ENCODE results near the gene NUPR1.
"Not testable (repeated sequence)": the region's sequence is repeated elsewhere in the genome, so short reads cannot be mapped to it uniquely, and the experiment has no call there.

Gene NUPR1

GRCh38 chr16:28529124-28529523 lies 9.7 kb downstream of the NUPR1 start:
- no peak overlapping the region for H3K27ac ChIP-seq
- no peak overlapping the region for H3K4me3 ChIP-seq

- Histone ChIP-seq H3K4me3 (no peak overlapping the region), H3K27ac (no peak overlapping the region)
Observed at GRCh38 chr16:28528463-28528867, 10.3 kb downstream of the NUPR1 start.

- no peak overlapping the region for H3K27ac ChIP-seq
- no peak overlapping the region for H3K4me3 ChIP-seq
Observed at GRCh38 chr16:28527985-28528384, 10.8 kb downstream of the NUPR1 start.

- not testable (repeated sequence) for H3K4me3 ChIP-seq, H3K27ac ChIP-seq
Observed at GRCh38 chr16:28527100-28527785, 11.5 kb downstream of the NUPR1 start.

- no peak overlapping the region for H3K27ac ChIP-seq
- H3K4me3 ChIP-seq, result no peak overlapping the region
Observed at GRCh38 chr16:28526201-28527099, 12.3 kb downstream of the NUPR1 start.

GRCh38 chr16:28524681-28525171 lies 14.0 kb downstream of the NUPR1 start:
- H3K27ac ChIP-seq, result no peak overlapping the region
- H3K4me3 ChIP-seq, result no peak overlapping the region

GRCh38 chr16:28522792-28523191 lies 16.0 kb downstream of the NUPR1 start:
- no peak overlapping the region for H3K27ac ChIP-seq
- H3K4me3 ChIP-seq, result no peak overlapping the region

- no peak overlapping the region for H3K27ac ChIP-seq
- no peak overlapping the region for H3K4me3 ChIP-seq
Observed at GRCh38 chr16:28521436-28521835, 17.3 kb downstream of the NUPR1 start.

GRCh38 chr16:28520672-28521071 lies 18.1 kb downstream of the NUPR1 start:
- Histone ChIP-seq H3K27ac (no peak overlapping the region), H3K4me3 (no peak overlapping the region)

GRCh38 chr16:28514246-28514645 lies 24.5 kb downstream of the NUPR1 start:
- H3K27ac ChIP-seq, result no peak overlapping the region
- H3K4me3 ChIP-seq, result no peak overlapping the region

GRCh38 chr16:28513484-28514181 lies 25.1 kb downstream of the NUPR1 start:
- H3K27ac ChIP-seq, result no peak overlapping the region

GRCh38 chr16:28511801-28512789 lies 26.7 kb downstream of the NUPR1 start:
- H3K4me3 ChIP-seq, result no peak overlapping the region

More at GRCh38 chr16:28513484-28514181, 25.1 kb downstream of the NUPR1 start:
- no peak overlapping the region for H3K4me3 ChIP-seq

GRCh38 chr16:28511031-28511430 lies 27.7 kb downstream of the NUPR1 start:
- H3K4me3 ChIP-seq, result no peak overlapping the region
- H3K27ac ChIP-seq, result no peak overlapping the region

More at GRCh38 chr16:28511801-28512789, 26.7 kb downstream of the NUPR1 start:
- H3K27ac ChIP-seq, result no peak overlapping the region

GRCh38 chr16:28505489-28506137 lies 33.2 kb downstream of the NUPR1 start:
- no peak overlapping the region for H3K4me3 ChIP-seq

GRCh38 chr16:28504707-28505404 lies 33.9 kb downstream of the NUPR1 start:
- Histone ChIP-seq H3K27ac (no peak overlapping the region), H3K4me3 (no peak overlapping the region)

More at GRCh38 chr16:28505489-28506137, 33.2 kb downstream of the NUPR1 start:
- H3K27ac ChIP-seq, result no peak overlapping the region

GRCh38 chr16:28503470-28504259 lies 35.1 kb downstream of the NUPR1 start:
- no peak overlapping the region for H3K27ac ChIP-seq
- no peak overlapping the region for H3K4me3 ChIP-seq

GRCh38 chr16:28502290-28502689 lies 36.5 kb downstream of the NUPR1 start:
- H3K4me3 ChIP-seq, result no peak overlapping the region
- no peak overlapping the region for H3K27ac ChIP-seq
